Karpas-422 (cell line): ENCODE results near the gene VAMP1. TPM values are rescaled to one million over a fixed set of nuclear protein-coding genes. Genes with fewer than 3 reads are reported as not detected.
"Not testable (repeated sequence)": the region's sequence is repeated elsewhere in the genome, so short reads cannot be mapped to it uniquely, and the experiment has no call there.

Source experiments
- DNase-seq: peaks from one replicate; pipeline ENCODE4 v3.0.0-alpha.2; 2015
- H2AFZ ChIP-seq: fragments of 200-600 bp; sonication (generic); 2 replicates; pipeline ENCODE4 v1.6.1; 2014; ENCODE audit warnings: antibody characterized with exemption, low read length, mixed read lengths
- H3K27ac ChIP-seq: fragments of 200-600 bp; sonication (generic); 2 replicates; pipeline ENCODE4 v1.5.1; 2014; ENCODE audit warnings: mild to moderate bottlenecking, low read length, moderate library complexity
- H3K27me3 ChIP-seq: fragments of 200-600 bp; sonication (generic); 2 replicates; pipeline ENCODE4 v1.6.1; 2014; ENCODE audit warnings: low read length, mixed read lengths
- H3K36me3 ChIP-seq: fragments of 200-600 bp; sonication (generic); 2 replicates; pipeline ENCODE4 v1.6.1; 2014; ENCODE audit warnings: low read length, mixed read lengths; ENCODE audit not compliant: insufficient read depth
- H3K4me1 ChIP-seq: fragments of 200-600 bp; sonication (generic); 2 replicates; pipeline ENCODE4 v1.6.1; 2014; ENCODE audit warnings: mild to moderate bottlenecking, low read length, mixed read lengths
- H3K4me2 ChIP-seq: fragments of 200-600 bp; sonication (generic); 2 replicates; pipeline ENCODE4 v1.6.1; 2014; ENCODE audit warnings: low read length, low read depth, mild to moderate bottlenecking; ENCODE audit not compliant: poor library complexity, severe bottlenecking
- H3K4me3 ChIP-seq: fragments of 200-600 bp; sonication (generic); 2 replicates; pipeline ENCODE4 v1.5.1; 2014; ENCODE audit warnings: mild to moderate bottlenecking, antibody characterized with exemption, low read length, mixed read lengths
- H3K79me2 ChIP-seq: fragments of 200-600 bp; sonication (generic); 2 replicates; pipeline ENCODE4 v1.6.1; 2014; ENCODE audit warnings: mild to moderate bottlenecking, low read length, mixed read lengths
- H3K9ac ChIP-seq: fragments of 200-600 bp; sonication (generic); 2 replicates; pipeline ENCODE4 v1.6.0; 2014; ENCODE audit warnings: low read length
- H3K9me2 ChIP-seq: fragments of 200-600 bp; sonication (generic), shearing (Covaris generic); replicated peaks from 2 replicates; pipeline ENCODE4 v1.6.0; 2014; ENCODE audit warnings: mild to moderate bottlenecking, low read length, moderate library complexity; ENCODE audit not compliant: insufficient read depth
- H3K9me3 ChIP-seq: fragments of 300-700, 200-600 bp; sonication (generic); 2 replicates; pipeline ENCODE4 v1.6.1; 2014; ENCODE audit warnings: low read length, mixed read lengths
- H4K20me1 ChIP-seq: fragments of 200-600 bp; sonication (generic); 2 replicates; pipeline ENCODE4 v1.6.1; 2014; ENCODE audit warnings: mild to moderate bottlenecking, antibody characterized with exemption, low read length, low read depth; ENCODE audit not compliant: insufficient read depth
- total RNA-seq: library from RNA; depleted of rRNA; stranded (reverse); fragments of >200 nt; shearing (Covaris generic); gene quantifications from 2 replicates; pipeline ENCODE4 v1.2.3, GENCODE V29; 2014; ENCODE audit warnings: low replicate concordance

VAMP1 gene
- total RNA-seq, 1 experiment from 2014 or later, result 555 TPM

DNA sequence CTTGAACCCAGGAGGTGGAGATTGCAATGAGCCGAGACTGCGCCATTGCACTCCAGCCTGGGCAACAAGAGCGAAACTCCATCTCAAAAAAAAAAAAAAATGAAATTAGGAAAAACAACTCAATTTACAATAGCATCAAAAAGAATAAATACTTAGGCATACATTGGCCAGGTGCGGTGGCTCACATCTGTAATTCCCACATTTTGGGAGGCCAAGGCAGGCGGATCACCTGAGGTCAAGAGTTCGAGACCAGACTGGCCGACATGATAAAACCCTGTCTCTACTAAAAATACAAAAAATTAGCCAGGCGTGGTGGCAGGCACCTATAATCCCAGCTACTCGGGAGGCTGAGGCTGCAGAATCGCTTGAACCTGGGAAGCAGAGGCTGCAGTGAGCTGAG, 42.7 kb downstream of the VAMP1 start:
- H3K36me3 ChIP-seq, H3K79me2 ChIP-seq, H3K9me2 ChIP-seq, H3K9me3 ChIP-seq, H2AFZ ChIP-seq, H4K20me1 ChIP-seq, H3K27me3 ChIP-seq: not testable (repeated sequence)
- Histone ChIP-seq H3K27ac (peak overlapping the region; percentile 100), H3K4me2 (peak overlapping the region; percentile 78), H3K4me3 (peak overlapping the region; percentile 57), H3K9ac (peak overlapping the region; percentile 69), H3K4me1 (peaks cover 91% of the 10 kb centered on the region)
- DNase-seq, result peak; percentile 56

DNA sequence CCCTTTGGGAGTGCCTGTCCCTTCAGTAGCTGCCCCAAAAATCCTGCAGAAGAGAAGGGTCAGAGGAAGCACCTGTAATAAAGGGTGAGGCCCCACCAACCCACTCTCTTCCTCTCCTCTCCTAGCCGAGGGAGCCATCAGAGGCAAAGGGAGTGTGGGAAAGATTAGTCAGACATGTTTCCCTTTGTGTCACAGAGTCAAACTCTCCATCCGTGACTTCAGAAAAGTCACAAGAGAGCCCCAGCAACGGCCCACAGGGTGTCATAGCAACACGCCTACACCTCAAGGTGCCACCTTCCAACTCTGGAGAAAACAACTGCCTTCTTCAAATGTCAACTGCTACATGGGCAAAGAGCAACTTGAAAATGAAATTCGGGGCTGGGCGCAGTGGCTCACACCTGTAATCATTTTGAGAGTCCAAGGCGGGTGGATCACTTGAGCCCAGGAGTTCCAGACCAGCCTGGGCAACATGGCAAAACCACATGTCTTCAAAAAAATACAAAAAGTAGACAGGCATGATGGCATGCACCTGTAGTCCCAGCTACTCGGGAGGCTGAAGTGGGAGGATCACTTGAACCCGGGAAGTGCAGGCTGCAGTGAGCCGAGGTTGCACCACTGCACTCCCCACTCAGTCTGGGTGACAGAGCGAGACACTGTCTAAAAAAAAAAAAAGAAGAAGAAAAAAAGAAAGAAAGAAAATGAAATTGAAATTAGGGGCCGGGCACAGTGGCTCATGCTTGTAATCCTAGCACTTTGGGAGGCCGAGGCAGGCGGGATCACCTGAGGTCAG, 43.4 kb downstream of the VAMP1 start:
- H3K36me3 ChIP-seq, result no peaks in the 10 kb centered on the region
- no peaks in the 10 kb centered on the region for H3K9me3 ChIP-seq
- H3K79me2 ChIP-seq, result no peaks in the 10 kb centered on the region
- H3K4me2 ChIP-seq, result peak overlapping the region; percentile 78
- H3K27ac ChIP-seq, result peak overlapping the region; percentile 100
- H4K20me1 ChIP-seq, result no peaks in the 10 kb centered on the region
- peak overlapping the region; percentile 21; the same call in 1 of the 2 replicates for H3K4me3 ChIP-seq
- peak; percentile 95 for DNase-seq
- H3K27me3 ChIP-seq, result no peaks in the 10 kb centered on the region
- H3K9ac ChIP-seq, result peak overlapping the region; percentile 69
- no peak overlapping the region for H2AFZ ChIP-seq
- H3K4me1 ChIP-seq, result peaks cover 84% of the 10 kb centered on the region
- H3K9me2 ChIP-seq, result no peaks in the 10 kb centered on the region

DNA sequence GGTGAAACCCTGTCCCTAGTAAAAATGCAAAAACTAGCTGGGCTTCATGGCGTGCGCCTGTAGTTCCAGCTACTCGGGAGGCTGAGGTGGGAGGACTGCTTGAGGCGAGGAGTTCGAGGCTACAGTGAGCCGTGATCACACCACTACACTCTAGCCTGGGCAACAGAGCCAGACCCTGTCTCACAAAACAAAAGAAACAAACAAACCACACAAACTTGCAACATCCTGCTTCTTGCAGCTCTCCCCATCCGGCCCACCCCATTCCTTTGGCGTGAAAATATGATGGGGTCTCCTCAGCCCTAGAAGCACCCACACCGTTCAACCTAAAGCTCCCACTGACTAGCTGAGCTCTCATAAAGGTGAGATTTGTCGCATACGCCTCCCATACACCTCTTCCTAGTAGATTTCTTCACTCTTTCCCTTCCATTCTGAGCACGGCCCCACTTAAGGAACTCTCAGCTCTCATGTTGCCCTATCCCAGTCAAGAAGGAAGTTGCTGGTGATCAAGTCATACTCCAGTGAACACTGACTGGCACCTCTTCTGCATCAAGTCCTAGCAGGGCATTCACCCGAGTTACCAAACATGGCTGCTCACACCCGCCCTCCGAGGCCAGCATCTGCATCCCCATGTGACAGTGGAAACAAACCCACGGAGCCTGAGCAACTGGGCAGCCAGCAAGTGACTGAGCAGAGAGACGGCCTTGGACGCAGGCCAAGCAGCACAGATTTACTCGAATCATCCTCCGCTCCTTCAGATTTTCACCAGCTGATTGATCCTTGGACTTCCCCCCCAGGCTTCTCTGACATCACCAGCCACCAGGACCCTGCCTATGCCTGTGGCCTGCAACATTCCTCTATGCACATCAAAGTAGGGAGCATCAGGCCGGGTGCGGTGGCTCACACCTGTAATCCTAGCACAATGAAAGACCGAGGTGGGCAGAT, 44.6 kb downstream of the VAMP1 start:
- peak overlapping the region; percentile 69 for H3K9ac ChIP-seq
- H3K4me3 ChIP-seq, result peak overlapping the region; percentile 21; the same call in 1 of the 2 replicates
- H3K9me2 ChIP-seq, result no peaks in the 10 kb centered on the region
- peak; percentile 94 for DNase-seq
- peaks cover 72% of the 10 kb centered on the region for H3K4me1 ChIP-seq
- 0 out of 2 replicates have a peak overlapping the region, but pooled peaks have one; percentile 40 for H2AFZ ChIP-seq
- no peaks in the 10 kb centered on the region for H3K36me3 ChIP-seq
- H3K27ac ChIP-seq, result peak overlapping the region; percentile 100
- peak overlapping the region; percentile 78 for H3K4me2 ChIP-seq
- H3K27me3 ChIP-seq, result no peaks in the 10 kb centered on the region
- no peaks in the 10 kb centered on the region for H4K20me1 ChIP-seq
- no peaks in the 10 kb centered on the region for H3K9me3 ChIP-seq
- H3K79me2 ChIP-seq, result no peaks in the 10 kb centered on the region

DNA sequence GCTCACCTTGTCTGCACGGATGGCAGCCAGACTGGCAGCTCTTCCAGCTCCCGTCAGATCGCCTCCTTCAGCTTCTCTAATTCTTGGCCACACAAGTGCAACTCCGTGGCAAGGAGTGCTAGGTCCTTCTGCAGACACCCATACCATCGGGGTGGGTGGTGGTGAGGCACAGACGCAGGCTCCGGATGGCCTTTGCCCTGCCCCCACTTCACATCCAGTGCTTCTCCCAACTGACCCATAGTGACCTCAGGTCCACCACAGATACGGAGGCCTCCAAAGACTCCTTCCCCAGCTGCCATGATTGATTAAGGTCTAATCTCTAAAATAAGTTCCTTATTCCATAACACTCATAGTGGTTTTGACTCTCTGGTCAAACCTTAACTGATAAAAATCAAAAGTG, 45.6 kb downstream of the VAMP1 start:
- DNase-seq, result no peak
- peaks cover 62% of the 10 kb centered on the region for H3K4me1 ChIP-seq
- H3K9me3 ChIP-seq, result no peaks in the 10 kb centered on the region
- H3K4me3 ChIP-seq, result no peak overlapping the region
- H3K9ac ChIP-seq, result peak overlapping the region; percentile 20
- H3K36me3 ChIP-seq, result no peaks in the 10 kb centered on the region
- H4K20me1 ChIP-seq, result no peaks in the 10 kb centered on the region
- H3K27ac ChIP-seq, result peak overlapping the region; percentile 100
- peak overlapping the region; percentile 54 for H3K4me2 ChIP-seq
- H3K27me3 ChIP-seq, result no peaks in the 10 kb centered on the region
- H3K79me2 ChIP-seq, result no peaks in the 10 kb centered on the region
- no peaks in the 10 kb centered on the region for H3K9me2 ChIP-seq
- no peak overlapping the region for H2AFZ ChIP-seq

DNA sequence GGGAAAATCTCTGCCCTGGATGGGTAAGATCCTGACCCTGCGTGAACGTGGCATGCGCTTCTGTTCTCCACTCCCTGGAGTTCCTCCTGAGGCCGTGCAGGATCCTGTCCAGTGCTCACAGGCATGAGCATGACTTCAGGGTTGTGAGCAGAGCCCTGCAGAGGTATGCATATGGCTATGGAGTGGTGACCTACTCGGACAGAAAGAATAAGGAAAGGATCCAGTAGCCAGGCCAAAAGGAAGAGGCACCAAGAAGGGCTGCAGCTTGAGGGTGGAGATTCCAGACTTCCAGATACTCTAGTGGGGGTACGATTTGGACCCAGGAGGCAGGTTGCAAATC, 46.5 kb downstream of the VAMP1 start:
- Histone ChIP-seq H3K36me3 (no peaks in the 10 kb centered on the region), H3K4me1 (peaks cover 57% of the 10 kb centered on the region), H4K20me1 (no peaks in the 10 kb centered on the region), H3K4me3 (peak overlapping the region; percentile 39; the same call in 1 of the 2 replicates), H3K9me2 (no peaks in the 10 kb centered on the region), H3K9me3 (no peaks in the 10 kb centered on the region), H3K9ac (peak overlapping the region; percentile 61), H3K27ac (peak overlapping the region; percentile 100), H3K27me3 (no peaks in the 10 kb centered on the region), H3K79me2 (no peaks in the 10 kb centered on the region), H2AFZ (peak overlapping the region; percentile 33; the same call in 1 of the 2 replicates), H3K4me2 (peak overlapping the region; percentile 54)
- peak; percentile 45 for DNase-seq

DNA sequence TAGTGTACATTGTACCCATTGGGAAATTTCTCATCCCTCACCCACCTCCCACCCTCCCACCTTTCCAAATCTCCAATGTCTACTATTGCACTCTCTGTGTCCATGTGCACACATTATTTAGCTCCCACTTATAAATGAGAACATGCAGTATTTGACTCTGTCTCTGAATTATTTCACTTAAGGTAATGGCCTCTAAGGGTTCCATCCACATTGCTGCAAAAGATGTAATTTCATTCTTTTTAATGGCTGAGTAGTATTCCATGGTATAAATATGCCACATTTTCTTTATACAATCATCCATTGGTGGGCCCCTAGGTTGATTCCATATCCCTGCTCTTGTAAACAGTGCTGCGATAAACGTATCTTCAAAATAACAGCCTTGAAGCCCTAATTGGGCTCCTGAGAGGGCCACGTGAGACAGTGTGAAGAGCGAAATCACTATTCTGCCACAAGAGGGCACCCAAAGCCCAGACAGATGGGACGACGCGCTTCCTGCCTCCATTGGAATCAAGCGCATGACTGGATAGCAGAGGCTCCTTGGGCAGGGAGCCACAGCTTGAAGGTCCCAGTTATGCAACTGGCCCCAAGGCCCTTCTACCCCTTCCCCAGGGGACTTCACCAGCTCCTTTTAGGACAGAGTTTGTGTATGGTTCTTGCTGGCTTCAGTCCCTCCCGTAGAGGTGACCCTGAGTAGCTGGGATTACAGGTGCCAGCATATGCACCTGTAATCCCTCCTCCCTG, 47.0 kb downstream of the VAMP1 start:
- Histone ChIP-seq H3K36me3 (no peaks in the 10 kb centered on the region), H3K4me2 (peak overlapping the region; percentile 54), H3K79me2 (no peaks in the 10 kb centered on the region), H3K9me2 (no peaks in the 10 kb centered on the region), H3K9ac (peak overlapping the region; percentile 61), H3K4me1 (peaks cover 52% of the 10 kb centered on the region), H2AFZ (peak overlapping the region; percentile 33; the same call in 1 of the 2 replicates), H3K4me3 (peak overlapping the region; percentile 39; the same call in 1 of the 2 replicates), H3K9me3 (no peaks in the 10 kb centered on the region), H4K20me1 (no peaks in the 10 kb centered on the region), H3K27ac (peak overlapping the region; percentile 100), H3K27me3 (no peaks in the 10 kb centered on the region)
- peak; percentile 96 for DNase-seq

DNA sequence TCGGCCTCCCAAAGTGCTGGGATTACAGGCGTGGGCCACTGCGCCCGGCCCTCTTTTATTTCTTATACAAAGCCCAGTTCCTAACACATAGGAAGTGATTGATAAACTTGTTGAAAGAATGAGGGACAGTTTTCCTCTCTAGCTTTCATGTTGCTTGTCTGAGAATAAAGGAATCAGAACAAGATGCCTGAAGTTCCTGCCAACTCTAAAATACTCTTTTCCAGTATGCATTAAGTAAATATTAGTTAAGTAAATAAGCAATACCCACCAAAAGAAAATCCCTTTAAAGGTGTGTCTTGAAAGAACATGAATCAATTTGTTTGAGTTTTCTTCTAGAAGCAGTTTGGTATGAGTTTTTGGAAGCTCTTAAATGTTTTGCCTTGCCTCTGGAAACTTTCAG, 50.1 kb downstream of the VAMP1 start:
- no peak overlapping the region for H3K27ac ChIP-seq
- H3K27me3 ChIP-seq, result no peaks in the 10 kb centered on the region
- no peak overlapping the region for H3K9ac ChIP-seq
- no peak for DNase-seq
- no peak overlapping the region for H3K4me2 ChIP-seq
- H3K4me3 ChIP-seq, result no peak overlapping the region
- H2AFZ ChIP-seq, result no peak overlapping the region
- no peaks in the 10 kb centered on the region for H3K9me2 ChIP-seq
- H3K36me3 ChIP-seq, result no peaks in the 10 kb centered on the region
- no peaks in the 10 kb centered on the region for H3K79me2 ChIP-seq
- no peaks in the 10 kb centered on the region for H3K9me3 ChIP-seq
- H4K20me1 ChIP-seq, result no peaks in the 10 kb centered on the region
- H3K4me1 ChIP-seq, result peaks cover 24% of the 10 kb centered on the region
